Hematopoietic multipotent progenitor cell treated with erythropoietin and hydrocortisone succinate and interleukin-3 and kit ligand, for 4 days (in vitro differentiated cells): ENCODE data around the gene IL37.
"Not testable (repeated sequence)": the region's sequence is repeated elsewhere in the genome, so short reads cannot be mapped to it uniquely, and the experiment has no call there.

Source experiments
- DNase-seq: peaks from one replicate; pipeline ENCODE4 v3.0.0-alpha.2; 2015

The IL37 gene

GRCh38 chr2:112923967-112924338 is 13.0 kb downstream of the IL37 start:
- DNase-seq = no peak

DNA sequence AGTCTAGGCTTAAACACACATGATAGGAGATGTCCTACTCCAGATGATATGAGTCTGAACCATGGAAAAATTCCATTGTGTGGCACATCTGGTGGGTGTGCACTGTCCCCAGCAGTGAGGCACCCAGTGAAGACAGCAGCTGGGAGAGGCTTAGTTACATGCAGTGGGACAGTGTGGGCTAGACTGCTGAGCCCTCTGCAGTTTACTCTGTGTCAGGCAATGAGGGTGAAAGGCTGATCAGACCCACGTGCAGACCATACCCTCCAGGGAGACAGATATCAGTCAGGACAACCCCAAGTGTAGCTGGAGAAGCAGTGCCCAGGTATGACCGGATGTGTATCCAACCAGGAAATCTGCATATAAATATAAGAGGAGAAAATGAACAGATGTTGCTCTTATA is 13.4 kb downstream of the IL37 start:
- DNase-seq = peak; percentile 13

- DNase-seq = peak; percentile 18
These were observed 13.9 kb downstream of the IL37 start for GRCh38 chr2:112924821-112925220.

DNA sequence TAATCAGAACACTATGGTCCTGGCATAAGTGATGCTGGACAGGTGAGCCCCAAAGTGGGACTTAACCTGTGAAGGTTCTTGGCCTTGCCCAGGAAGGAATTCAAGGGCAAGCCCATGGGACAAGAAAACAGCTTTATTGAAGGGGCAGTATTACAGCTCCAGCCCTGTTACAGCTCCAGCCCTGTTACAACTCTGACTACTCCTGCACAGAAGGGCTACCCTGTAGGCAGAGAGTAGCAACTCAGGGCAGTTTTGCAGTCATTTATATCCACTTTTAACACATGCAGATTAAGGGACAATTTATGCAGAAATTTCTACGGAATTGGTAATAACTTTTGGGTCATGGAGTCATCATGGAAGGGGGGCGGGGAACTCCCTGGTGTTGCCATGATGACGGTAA is 15.7 kb downstream of the IL37 start:
- DNase-seq = no peak

DNA sequence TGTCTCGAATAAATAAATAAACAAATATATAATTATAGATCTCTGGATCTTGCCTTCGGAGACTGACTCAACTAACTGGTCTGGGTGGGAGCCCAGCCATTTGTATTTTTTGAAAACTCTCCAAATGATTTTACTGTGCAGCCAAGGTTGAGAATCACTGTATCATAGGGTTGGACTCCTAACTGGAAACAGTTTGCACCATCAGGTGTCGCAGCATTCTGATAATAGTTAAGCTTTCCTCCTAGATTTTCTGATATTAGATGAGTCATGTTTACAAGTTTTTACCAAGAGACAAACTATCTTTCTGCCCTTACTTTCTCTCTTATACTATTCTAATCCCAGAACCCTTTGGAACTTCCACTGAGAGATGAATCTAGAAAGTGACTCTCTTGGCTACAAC is 16.8 kb downstream of the IL37 start:
- no peak for DNase-seq

DNA sequence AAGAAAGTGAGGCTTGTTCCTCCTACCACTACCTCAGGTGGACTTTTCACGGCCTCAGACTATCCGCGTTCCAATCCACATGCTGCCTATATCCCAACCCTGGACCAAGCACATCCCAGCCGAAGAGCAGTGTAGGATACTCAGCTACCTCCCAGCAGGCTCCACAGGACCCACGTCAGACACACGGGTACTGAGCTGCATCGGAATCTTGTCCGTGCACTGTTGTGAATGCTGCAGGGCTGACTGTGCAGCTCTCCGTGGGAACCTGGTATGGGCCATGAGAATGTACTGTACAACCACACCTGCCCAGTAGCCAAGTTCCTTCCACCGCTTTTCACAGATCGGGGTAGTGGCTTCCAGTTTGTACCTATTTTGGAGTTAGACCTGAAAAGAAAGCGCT is 22.3 kb downstream of the IL37 start:
- DNase-seq = no peak

DNA sequence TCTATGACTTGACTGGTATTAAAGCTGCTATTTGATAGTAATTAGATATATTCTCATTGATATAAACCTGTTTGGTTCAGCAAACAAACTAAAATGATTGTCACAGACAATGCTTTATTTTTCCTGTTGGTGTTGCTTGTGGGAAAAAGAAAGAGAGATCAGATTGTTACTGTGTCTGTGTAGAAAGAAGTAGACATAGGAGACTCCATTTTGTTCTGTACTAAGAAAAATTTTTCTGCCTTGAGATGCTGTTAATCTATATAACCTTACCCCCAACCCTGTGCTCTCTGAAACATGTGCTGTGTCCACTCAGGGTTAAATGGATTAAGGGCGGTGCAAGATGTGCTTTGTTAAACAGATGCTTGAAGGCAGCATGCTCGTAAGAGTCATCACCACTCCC is 23.2 kb downstream of the IL37 start:
- DNase-seq = not testable (repeated sequence)

DNA sequence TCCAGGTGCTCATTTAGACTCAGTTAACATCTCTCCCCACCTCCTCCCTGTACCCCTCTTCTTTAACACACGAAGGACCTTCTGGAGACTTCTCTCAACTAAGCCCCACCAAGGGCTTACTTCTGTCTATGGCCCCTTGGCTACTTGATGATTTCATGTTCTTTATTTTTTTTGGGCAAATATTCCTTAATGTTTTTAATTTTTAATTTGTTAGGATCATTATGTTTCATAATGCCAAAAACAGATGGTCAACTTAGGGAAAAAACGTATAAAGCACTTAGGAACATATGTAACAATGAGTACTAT is 25.9 kb downstream of the IL37 start:
- no peak for DNase-seq

GRCh38 chr2:112938904-112939303 is 27.9 kb downstream of the IL37 start:
- DNase-seq = peak; percentile 27

GRCh38 chr2:112939425-112939824 is 28.5 kb downstream of the IL37 start:
- no peak for DNase-seq

GRCh38 chr2:112940859-112941625 is 30.1 kb downstream of the IL37 start:
- DNase-seq = no peak

DNA sequence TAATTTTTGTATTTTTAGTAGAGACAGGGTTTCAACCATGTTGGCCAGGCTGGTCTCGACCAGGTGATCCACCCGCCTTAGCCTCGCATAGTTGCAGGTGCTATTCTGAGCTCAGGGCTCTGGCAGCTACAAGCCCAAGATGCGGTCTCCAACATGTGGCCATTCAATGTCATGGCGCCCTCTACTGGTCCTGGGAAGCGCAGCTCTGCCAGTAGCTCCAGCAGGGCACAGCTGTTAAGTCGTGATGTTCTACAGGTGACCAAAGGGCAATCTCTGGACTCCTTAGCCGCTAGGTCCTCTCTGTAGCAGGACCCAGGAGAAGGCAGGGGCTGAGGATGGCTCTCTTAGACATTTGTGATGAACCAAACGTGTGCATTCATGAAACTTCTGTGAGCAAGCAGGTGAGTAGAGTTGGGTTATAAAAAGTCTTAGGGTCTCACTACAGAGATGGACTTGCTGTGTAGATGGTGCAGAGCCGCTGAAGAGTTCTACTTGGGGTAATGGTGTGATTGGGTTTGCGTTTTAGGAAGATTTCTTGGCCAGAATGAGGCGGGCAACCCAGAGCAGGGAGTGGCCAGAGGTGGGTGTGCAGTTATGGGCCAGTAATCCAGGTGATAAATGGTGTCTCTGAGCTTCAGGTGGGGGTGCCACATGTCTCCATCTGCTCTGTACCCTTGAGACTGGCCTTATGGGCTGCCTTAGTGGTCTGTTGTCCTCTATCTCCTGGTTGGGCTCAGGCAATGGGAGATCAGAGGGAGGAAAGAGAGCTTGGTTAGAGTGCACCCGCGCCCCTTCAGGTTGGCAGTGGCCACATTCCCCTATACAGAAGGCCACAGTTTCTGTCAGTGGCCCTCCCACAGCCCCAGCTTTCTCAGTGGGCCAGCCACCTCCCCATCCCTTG is 31.0 kb downstream of the IL37 start:
- peak; percentile 92 for DNase-seq

- no peak for DNase-seq
These were observed 31.7 kb downstream of the IL37 start for GRCh38 chr2:112942654-112943002.

- DNase-seq = no peak
These were observed 34.0 kb downstream of the IL37 start for GRCh38 chr2:112944971-112945370.

DNA sequence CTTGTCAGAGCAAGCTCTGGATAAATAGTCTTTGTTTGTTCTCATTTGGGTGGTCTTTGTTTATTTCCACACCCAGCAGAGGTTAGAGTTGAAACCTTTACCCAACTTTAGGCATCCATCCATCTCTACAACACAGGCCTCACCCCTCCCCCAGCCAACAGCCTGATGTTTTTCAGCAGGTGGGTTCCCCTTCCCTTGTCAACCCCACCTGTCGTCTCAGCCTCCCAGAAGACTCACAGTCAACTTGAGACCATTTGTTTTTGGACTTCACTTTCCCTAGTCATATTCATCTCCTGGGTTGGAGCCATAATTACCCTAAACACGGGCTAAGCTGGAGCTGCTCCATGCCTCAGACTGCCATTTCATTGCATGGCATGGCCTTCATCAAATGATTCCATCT is 35.1 kb downstream of the IL37 start:
- DNase-seq = no peak

GRCh38 chr2:112947374-112947773 is 36.4 kb downstream of the IL37 start:
- no peak for DNase-seq

GRCh38 chr2:112949456-112949855 is 38.5 kb downstream of the IL37 start:
- no peak for DNase-seq

GRCh38 chr2:112954364-112954763 is 43.4 kb downstream of the IL37 start:
- no peak for DNase-seq

GRCh38 chr2:112957511-112957910 is 46.5 kb downstream of the IL37 start:
- DNase-seq = no peak

DNA sequence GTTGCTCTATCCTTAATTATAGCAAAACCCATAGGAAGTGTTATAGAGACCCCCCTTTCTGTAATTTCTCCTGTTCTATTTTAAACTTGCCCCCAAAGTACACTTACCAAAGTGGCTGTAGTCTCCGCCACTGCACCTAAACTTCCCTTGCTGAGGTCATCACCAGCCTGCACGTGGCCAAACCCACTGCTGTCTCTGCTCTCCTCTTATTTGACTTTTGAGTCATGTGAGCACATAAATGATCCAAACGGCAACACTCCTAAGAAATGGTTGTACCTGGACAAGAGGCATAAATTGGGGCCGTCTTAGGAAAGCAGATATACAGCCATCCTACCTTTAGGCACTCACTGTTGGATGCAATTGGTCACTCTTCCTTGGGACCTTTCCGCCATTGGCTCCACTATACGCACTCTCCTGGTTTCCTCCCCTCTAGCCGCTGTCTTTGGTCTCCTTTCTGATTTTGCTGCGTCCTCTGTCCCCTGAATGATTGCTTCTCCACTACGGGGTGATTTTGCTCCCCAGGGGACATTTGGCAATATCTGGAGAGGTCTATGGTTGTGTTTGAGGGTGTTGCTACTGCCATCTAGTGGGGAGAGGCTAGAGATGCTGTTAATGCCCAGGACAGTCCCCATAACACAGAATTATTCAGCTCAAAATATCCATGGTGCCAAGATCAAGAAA is 47.6 kb downstream of the IL37 start:
- peak; percentile 86 for DNase-seq

GRCh38 chr2:112959109-112959812 is 48.3 kb downstream of the IL37 start:
- DNase-seq = peak; percentile 73

DNA sequence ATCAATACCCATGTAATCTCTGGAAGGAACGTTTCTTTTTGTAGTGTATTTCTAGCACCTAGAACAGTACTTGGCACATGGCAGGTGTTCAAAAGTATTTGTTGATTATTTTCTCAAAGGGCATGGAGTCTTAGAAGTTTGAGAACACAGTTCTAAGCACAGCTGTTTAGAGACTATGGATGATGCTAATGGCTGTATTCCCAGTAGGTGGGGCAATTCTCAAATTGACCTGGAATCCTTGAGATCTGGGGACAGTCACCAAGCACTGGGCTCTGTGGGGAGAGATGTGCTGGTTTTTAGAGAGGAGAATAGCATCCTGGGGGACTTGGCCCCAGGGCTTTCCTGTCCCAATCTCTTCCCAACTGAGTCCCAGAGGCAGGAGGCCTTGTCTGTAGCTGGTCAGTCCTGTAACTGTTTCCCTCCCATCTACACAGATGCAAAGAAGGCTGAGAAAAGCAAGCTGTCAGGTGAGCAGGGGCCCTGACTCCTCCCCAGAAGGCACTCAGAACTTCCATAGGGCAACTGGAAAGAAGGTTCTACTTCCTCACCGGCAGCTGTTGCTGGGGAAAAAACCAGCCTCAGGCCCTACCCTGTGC is 49.4 kb downstream of the IL37 start:
- DNase-seq = peak; percentile 11
